Neural progenitor cell (in vitro differentiated cells): ENCODE measurements around the gene ARID5B. TPM values are rescaled to one million over a fixed set of nuclear protein-coding genes. Genes with fewer than 3 reads are reported as not detected.

Source experiments
- DNase-seq: peaks from one replicate; pipeline ENCODE4 v3.0.0-alpha.2; 2016; ENCODE audit warnings: low spot score
- H2AFZ ChIP-seq: fragments of 200-600 bp; sonication (generic); replicated peaks from 2 replicates; pipeline ENCODE4 v1.6.1; 2016; ENCODE audit warnings: antibody characterized with exemption
- H3F3A ChIP-seq: fragments of 200-600 bp; sonication (generic); 2 replicates; pipeline ENCODE4 v1.6.1; 2016; ENCODE audit warnings: antibody characterized with exemption, low read depth
- H3K27ac ChIP-seq: fragments of 200-600 bp; sonication (generic); 2 replicates; pipeline ENCODE4 v1.5.1; 2016; ENCODE audit warnings: mild to moderate bottlenecking
- H3K27me3 ChIP-seq: fragments of 200-600 bp; sonication (generic); 2 replicates; pipeline ENCODE4 v1.6.1; 2016; ENCODE audit warnings: mild to moderate bottlenecking, moderate library complexity
- H3K36me3 ChIP-seq: fragments of 200-600 bp; sonication (generic); 2 replicates; pipeline ENCODE4 v1.5.1; 2016
- H3K4me1 ChIP-seq: fragments of 200-600 bp; sonication (generic); 2 replicates; pipeline ENCODE4 v1.6.1; 2016; ENCODE audit warnings: mixed run types
- H3K4me2 ChIP-seq: fragments of 200-600 bp; sonication (generic); 2 replicates; pipeline ENCODE4 v1.6.1; 2016
- H3K4me3 ChIP-seq: fragments of 200-600 bp; sonication (generic); 2 replicates; pipeline ENCODE4 v1.5.1; 2016
- H3K79me2 ChIP-seq: fragments of 200-600 bp; sonication (generic); 2 replicates; pipeline ENCODE4 v1.6.1; 2016; ENCODE audit warnings: low read depth
- H3K9ac ChIP-seq: fragments of 200-600 bp; sonication (generic); 2 replicates; pipeline ENCODE4 v1.6.1; 2016
- H3K9me3 ChIP-seq: fragments of 200-600 bp; sonication (generic); 2 replicates; pipeline ENCODE4 v1.5.1; 2016; ENCODE audit warnings: low read depth
- H4K20me1 ChIP-seq: fragments of 200-600 bp; sonication (generic); 2 replicates; pipeline ENCODE4 v1.6.1; 2016; ENCODE audit warnings: low read depth
- H3K27ac Mint-ChIP-seq: 3 replicates; pipeline ENCODE4 v1.8.0; 2021; ENCODE audit warnings: mixed read lengths
- H3K27me3 Mint-ChIP-seq: 2 replicates; pipeline ENCODE4 v1.8.0; 2022; ENCODE audit warnings: low read depth, mild to moderate bottlenecking, inconsistent platforms, moderate library complexity, mixed read lengths; ENCODE audit not compliant: insufficient read depth
- H3K36me3 Mint-ChIP-seq: 3 replicates; pipeline ENCODE4 v1.8.0; 2021; ENCODE audit warnings: mixed read lengths
- H3K4me1 Mint-ChIP-seq: 3 replicates; pipeline ENCODE4 v1.8.0; 2021; ENCODE audit warnings: mixed read lengths
- H3K4me3 Mint-ChIP-seq: 3 replicates; pipeline ENCODE4 v1.8.0; 2021; ENCODE audit warnings: mild to moderate bottlenecking, moderate library complexity, mixed read lengths
- H3K9me3 Mint-ChIP-seq: 3 replicates; pipeline ENCODE4 v1.8.0; 2020; ENCODE audit warnings: mixed read lengths
- CTCF ChIP-seq: fragments of 200-600 bp; sonication (generic); IDR thresholded peaks from 2 replicates; pipeline ENCODE4 v1.5.1; 2017; ENCODE audit warnings: antibody characterized with exemption, mild to moderate bottlenecking
- EZH2 ChIP-seq: fragments of 200-600 bp; sonication (generic); IDR thresholded peaks from 2 replicates; pipeline ENCODE4 v1.6.1; 2017; ENCODE audit warnings: antibody characterized with exemption, mild to moderate bottlenecking, moderate library complexity
- EZH2phosphoT487 ChIP-seq: fragments of 200-600 bp; sonication (generic); IDR thresholded peaks from 2 replicates; pipeline ENCODE4 v1.6.1; 2017; ENCODE audit warnings: antibody characterized with exemption
- total RNA-seq: library from RNA; depleted of rRNA; stranded (reverse); fragments of >200 nt; gene quantifications from 2 replicates; pipeline ENCODE4 v1.2.3, GENCODE V29; 2015; ENCODE audit warnings: low replicate concordance

The ARID5B gene
- total RNA-seq, 1 donor from 2014 or later, result 1.5 TPM

GRCh38 chr10:61943674-61944378, 42.3 kb downstream of the ARID5B start:
- Histone ChIP-seq H3K4me3 (no peak overlapping the region), H3K27me3 (no peaks in the 10 kb centered on the region), H3K9me3 (no peaks in the 10 kb centered on the region), H3K27ac (no peak overlapping the region), H2AFZ (no peak overlapping the region), H3K9ac (no peak overlapping the region), H3K79me2 (no peaks in the 10 kb centered on the region), H3K4me1 (peaks cover 3% of the 10 kb centered on the region), H3F3A (no peaks in the 10 kb centered on the region), H3K36me3 (no peaks in the 10 kb centered on the region), H4K20me1 (no peaks in the 10 kb centered on the region), H3K4me2 (no peak overlapping the region)
- no peak for DNase-seq
- H3K4me1 Mint-ChIP-seq, result peaks cover 16% of the 10 kb centered on the region
- no peak overlapping the region for H3K27ac Mint-ChIP-seq
- H3K9me3 Mint-ChIP-seq, result no peaks in the 10 kb centered on the region
- no peak overlapping the region for H3K4me3 Mint-ChIP-seq
- no peak for TF ChIP-seq EZH2phosphoT487
- no peak for TF ChIP-seq EZH2
- TF ChIP-seq CTCF, result no peak
- H3K36me3 Mint-ChIP-seq, result peaks cover 24% of the 10 kb centered on the region
- H3K27me3 Mint-ChIP-seq, result no peaks in the 10 kb centered on the region

GRCh38 chr10:61944410-61945147, 43.1 kb downstream of the ARID5B start:
- H3K27ac Mint-ChIP-seq, result no peak overlapping the region
- H3K79me2 ChIP-seq, result no peaks in the 10 kb centered on the region
- H3F3A ChIP-seq, result no peaks in the 10 kb centered on the region
- no peak overlapping the region for H3K4me3 Mint-ChIP-seq
- H3K27me3 Mint-ChIP-seq, result no peaks in the 10 kb centered on the region
- H4K20me1 ChIP-seq, result no peaks in the 10 kb centered on the region
- H3K4me3 ChIP-seq, result no peak overlapping the region
- H3K9ac ChIP-seq, result no peak overlapping the region
- H3K4me1 ChIP-seq, result peaks cover 3% of the 10 kb centered on the region
- no peak for TF ChIP-seq EZH2phosphoT487
- no peak for TF ChIP-seq CTCF
- no peak for TF ChIP-seq EZH2
- H3K4me2 ChIP-seq, result no peak overlapping the region
- H2AFZ ChIP-seq, result no peak overlapping the region
- no peaks in the 10 kb centered on the region for H3K36me3 ChIP-seq
- H3K27ac ChIP-seq, result no peak overlapping the region
- no peaks in the 10 kb centered on the region for H3K9me3 Mint-ChIP-seq
- H3K36me3 Mint-ChIP-seq, result peaks cover 27% of the 10 kb centered on the region
- H3K4me1 Mint-ChIP-seq, result peaks cover 9% of the 10 kb centered on the region
- no peak for DNase-seq
- no peaks in the 10 kb centered on the region for H3K27me3 ChIP-seq
- H3K9me3 ChIP-seq, result no peaks in the 10 kb centered on the region

- no peaks in the 10 kb centered on the region for H3K4me1 Mint-ChIP-seq
- Histone ChIP-seq H3K4me1 (no peaks in the 10 kb centered on the region), H3K27ac (no peak overlapping the region), H3K9me3 (no peaks in the 10 kb centered on the region), H3F3A (no peaks in the 10 kb centered on the region), H3K4me3 (no peak overlapping the region), H4K20me1 (no peaks in the 10 kb centered on the region), H3K27me3 (no peaks in the 10 kb centered on the region), H2AFZ (no peak overlapping the region), H3K9ac (no peak overlapping the region), H3K36me3 (no peaks in the 10 kb centered on the region), H3K4me2 (no peak overlapping the region), H3K79me2 (no peaks in the 10 kb centered on the region)
- DNase-seq, result no peak
- no peaks in the 10 kb centered on the region for H3K9me3 Mint-ChIP-seq
- no peak overlapping the region for H3K4me3 Mint-ChIP-seq
- peaks cover 8% of the 10 kb centered on the region for H3K36me3 Mint-ChIP-seq
- no peaks in the 10 kb centered on the region for H3K27me3 Mint-ChIP-seq
- H3K27ac Mint-ChIP-seq, result no peak overlapping the region
- TF ChIP-seq EZH2 (no peak), CTCF (no peak), EZH2phosphoT487 (no peak)
These were observed 48.2 kb downstream of the ARID5B start for GRCh38 chr10:61949687-61950086.
